ENCODE measurements around the gene TCN1.

DNA sequence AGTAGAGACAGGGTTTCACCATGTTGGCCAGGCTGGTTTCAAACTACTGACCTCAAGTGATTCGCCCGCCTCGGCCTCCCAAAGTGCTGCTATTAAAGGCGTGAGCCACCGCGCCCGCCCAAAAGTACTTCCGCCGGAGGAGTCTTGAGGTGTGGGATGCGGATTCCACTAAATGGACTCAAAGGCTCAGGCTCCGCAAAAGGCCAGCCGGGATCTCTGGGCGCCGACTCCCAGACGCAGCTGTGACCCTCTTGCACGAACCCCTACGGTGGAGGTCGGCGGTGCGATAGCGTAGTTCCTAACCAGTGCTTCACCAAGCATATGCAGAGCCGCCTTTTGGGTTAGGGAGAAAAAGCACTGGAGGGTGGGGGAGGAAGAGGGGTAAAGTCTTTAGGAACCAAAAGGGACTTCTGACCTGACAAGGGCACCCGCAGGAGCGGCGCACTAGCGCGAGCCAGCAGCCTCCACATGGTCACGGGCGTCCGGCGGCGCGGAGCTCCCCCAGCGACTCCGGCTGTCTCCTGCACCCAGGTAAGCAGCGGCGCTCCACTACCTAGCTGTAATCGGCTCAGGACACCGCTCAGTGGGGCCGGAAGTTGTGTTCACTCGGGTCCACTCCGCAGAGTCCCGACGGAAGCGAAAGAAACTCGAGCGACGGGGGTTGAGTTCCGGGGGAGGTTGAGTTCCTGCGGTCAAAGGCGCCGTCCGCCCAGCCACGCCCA is 55.9 kb downstream of the TCN1 start, which contains the start of gene MRPL16:
- TF ChIP-seq, protein P1, sequence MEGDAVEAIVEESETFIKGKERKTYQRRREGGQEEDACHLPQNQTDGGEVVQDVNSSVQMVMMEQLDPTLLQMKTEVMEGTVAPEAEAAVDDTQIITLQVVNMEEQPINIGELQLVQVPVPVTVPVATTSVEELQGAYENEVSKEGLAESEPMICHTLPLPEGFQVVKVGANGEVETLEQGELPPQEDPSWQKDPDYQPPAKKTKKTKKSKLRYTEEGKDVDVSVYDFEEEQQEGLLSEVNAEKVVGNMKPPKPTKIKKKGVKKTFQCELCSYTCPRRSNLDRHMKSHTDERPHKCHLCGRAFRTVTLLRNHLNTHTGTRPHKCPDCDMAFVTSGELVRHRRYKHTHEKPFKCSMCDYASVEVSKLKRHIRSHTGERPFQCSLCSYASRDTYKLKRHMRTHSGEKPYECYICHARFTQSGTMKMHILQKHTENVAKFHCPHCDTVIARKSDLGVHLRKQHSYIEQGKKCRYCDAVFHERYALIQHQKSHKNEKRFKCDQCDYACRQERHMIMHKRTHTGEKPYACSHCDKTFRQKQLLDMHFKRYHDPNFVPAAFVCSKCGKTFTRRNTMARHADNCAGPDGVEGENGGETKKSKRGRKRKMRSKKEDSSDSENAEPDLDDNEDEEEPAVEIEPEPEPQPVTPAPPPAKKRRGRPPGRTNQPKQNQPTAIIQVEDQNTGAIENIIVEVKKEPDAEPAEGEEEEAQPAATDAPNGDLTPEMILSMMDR (IDR thresholded peaks at IDR 0.05; ENCODE audit: low read depth, low read length, missing input control), result peak; percentile 30
- TF ChIP-seq NR2F2 (IDR thresholded peaks at IDR 0.05), result no peak
- peak; percentile 100 for TF ChIP-seq GABPA (IDR thresholded peaks at IDR 0.05 in 1 of 2, conservative IDR thresholded peaks at IDR 0.05 in 1 of 2)
- TF ChIP-seq TAF1 (conservative IDR thresholded peaks at IDR 0.05), result peak; percentile 82
- peak in 1 of 2 donors; percentile 12 for TF ChIP-seq JUND (IDR thresholded peaks at IDR 0.05)
- TF ChIP-seq RXRA (IDR thresholded peaks at IDR 0.05), result peak; percentile 40 to 53
- TF ChIP-seq, protein P2, sequence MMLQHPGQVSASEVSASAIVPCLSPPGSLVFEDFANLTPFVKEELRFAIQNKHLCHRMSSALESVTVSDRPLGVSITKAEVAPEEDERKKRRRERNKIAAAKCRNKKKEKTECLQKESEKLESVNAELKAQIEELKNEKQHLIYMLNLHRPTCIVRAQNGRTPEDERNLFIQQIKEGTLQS (IDR thresholded peaks at IDR 0.05), result peak; percentile 41
- TF ChIP-seq, protein P3, sequence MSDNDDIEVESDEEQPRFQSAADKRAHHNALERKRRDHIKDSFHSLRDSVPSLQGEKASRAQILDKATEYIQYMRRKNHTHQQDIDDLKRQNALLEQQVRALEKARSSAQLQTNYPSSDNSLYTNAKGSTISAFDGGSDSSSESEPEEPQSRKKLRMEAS (IDR thresholded peaks at IDR 0.05), result peak; percentile 32
- TF ChIP-seq EGR1 (IDR thresholded peaks at IDR 0.05; ENCODE audit: low read depth in 2 of 2), result peak in 1 of 2 donors; percentile 32
- TF ChIP-seq, protein P4, sequence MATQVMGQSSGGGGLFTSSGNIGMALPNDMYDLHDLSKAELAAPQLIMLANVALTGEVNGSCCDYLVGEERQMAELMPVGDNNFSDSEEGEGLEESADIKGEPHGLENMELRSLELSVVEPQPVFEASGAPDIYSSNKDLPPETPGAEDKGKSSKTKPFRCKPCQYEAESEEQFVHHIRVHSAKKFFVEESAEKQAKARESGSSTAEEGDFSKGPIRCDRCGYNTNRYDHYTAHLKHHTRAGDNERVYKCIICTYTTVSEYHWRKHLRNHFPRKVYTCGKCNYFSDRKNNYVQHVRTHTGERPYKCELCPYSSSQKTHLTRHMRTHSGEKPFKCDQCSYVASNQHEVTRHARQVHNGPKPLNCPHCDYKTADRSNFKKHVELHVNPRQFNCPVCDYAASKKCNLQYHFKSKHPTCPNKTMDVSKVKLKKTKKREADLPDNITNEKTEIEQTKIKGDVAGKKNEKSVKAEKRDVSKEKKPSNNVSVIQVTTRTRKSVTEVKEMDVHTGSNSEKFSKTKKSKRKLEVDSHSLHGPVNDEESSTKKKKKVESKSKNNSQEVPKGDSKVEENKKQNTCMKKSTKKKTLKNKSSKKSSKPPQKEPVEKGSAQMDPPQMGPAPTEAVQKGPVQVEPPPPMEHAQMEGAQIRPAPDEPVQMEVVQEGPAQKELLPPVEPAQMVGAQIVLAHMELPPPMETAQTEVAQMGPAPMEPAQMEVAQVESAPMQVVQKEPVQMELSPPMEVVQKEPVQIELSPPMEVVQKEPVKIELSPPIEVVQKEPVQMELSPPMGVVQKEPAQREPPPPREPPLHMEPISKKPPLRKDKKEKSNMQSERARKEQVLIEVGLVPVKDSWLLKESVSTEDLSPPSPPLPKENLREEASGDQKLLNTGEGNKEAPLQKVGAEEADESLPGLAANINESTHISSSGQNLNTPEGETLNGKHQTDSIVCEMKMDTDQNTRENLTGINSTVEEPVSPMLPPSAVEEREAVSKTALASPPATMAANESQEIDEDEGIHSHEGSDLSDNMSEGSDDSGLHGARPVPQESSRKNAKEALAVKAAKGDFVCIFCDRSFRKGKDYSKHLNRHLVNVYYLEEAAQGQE (IDR thresholded peaks at IDR 0.05), result peak; percentile 63
- no peak for TF ChIP-seq RAD21 (IDR thresholded peaks at IDR 0.05)
- TF ChIP-seq YY1 (IDR thresholded peaks at IDR 0.05), result peak; percentile 80
- peak; percentile 6 for TF ChIP-seq FOXA2 (IDR thresholded peaks at IDR 0.05)
- TF ChIP-seq, protein P5, sequence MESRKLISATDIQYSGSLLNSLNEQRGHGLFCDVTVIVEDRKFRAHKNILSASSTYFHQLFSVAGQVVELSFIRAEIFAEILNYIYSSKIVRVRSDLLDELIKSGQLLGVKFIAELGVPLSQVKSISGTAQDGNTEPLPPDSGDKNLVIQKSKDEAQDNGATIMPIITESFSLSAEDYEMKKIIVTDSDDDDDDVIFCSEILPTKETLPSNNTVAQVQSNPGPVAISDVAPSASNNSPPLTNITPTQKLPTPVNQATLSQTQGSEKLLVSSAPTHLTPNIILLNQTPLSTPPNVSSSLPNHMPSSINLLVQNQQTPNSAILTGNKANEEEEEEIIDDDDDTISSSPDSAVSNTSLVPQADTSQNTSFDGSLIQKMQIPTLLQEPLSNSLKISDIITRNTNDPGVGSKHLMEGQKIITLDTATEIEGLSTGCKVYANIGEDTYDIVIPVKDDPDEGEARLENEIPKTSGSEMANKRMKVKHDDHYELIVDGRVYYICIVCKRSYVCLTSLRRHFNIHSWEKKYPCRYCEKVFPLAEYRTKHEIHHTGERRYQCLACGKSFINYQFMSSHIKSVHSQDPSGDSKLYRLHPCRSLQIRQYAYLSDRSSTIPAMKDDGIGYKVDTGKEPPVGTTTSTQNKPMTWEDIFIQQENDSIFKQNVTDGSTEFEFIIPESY (IDR thresholded peaks at IDR 0.05), result no peak
